ENCODE results near the gene ADI1. TPM values are rescaled to one million over a fixed set of nuclear protein-coding genes. Genes with fewer than 3 reads are reported as not detected.
"Not testable (repeated sequence)": the region's sequence is repeated elsewhere in the genome, so short reads cannot be mapped to it uniquely, and the experiment has no call there.

The ADI1 gene
- total and polyA plus RNA-seq, 12 donors: 49.2 to 204 (median 166) TPM

- Histone ChIP-seq H3K36me3 (peaks cover 0 to 84% (median 14%) of the 10 kb centered on the region in 9 donors), H3K27ac (peak overlapping the region in 2 of 10 donors; percentile 84 to 88), H3K4me1 (peaks cover 14 to 66% (median 34%) of the 10 kb centered on the region in 9 donors), H3K9me3 (no peaks in the 10 kb centered on the region), H3K27me3 (no peaks in the 10 kb centered on the region), H3K4me3 (no peak overlapping the region)
- 90% methylated on average over 30 of the region's 30 CpGs for WGBS, 2 donors
- TF ChIP-seq, protein P1, sequence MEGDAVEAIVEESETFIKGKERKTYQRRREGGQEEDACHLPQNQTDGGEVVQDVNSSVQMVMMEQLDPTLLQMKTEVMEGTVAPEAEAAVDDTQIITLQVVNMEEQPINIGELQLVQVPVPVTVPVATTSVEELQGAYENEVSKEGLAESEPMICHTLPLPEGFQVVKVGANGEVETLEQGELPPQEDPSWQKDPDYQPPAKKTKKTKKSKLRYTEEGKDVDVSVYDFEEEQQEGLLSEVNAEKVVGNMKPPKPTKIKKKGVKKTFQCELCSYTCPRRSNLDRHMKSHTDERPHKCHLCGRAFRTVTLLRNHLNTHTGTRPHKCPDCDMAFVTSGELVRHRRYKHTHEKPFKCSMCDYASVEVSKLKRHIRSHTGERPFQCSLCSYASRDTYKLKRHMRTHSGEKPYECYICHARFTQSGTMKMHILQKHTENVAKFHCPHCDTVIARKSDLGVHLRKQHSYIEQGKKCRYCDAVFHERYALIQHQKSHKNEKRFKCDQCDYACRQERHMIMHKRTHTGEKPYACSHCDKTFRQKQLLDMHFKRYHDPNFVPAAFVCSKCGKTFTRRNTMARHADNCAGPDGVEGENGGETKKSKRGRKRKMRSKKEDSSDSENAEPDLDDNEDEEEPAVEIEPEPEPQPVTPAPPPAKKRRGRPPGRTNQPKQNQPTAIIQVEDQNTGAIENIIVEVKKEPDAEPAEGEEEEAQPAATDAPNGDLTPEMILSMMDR (IDR thresholded peaks at IDR 0.05): no peak
- intact Hi-C loops (cut with DNase I): no loop called here
- ATAC-seq (no peak), DNase-seq (no peak)
Observed at GRCh38 chr2:3457524-3458395, 61.6 kb downstream of the ADI1 start.

DNA sequence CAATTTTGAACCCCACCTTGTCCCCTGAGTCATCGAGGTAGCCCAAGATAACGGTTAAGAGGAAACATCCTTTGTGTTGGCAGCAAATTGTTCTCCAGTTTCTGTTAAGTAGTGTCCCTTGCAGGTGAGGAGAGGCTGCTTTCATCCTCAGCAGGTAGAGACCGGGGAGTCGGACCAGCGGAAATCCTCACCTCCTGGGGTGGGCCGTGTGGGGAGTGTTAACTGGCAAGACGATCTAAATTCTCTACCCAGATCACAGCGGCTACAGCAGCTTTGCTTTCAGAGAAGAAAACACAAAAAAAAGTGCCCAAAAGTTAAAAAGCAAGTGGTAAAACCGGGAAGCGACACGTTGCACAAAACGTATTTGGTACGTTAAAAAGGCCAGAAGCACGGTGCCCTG, 63.2 kb downstream of the ADI1 start:
- peaks cover 0 to 95% (median 14%) of the 10 kb centered on the region in 9 donors for H3K36me3 ChIP-seq
- intact Hi-C loops (cut with DNase I): no loop called here
- TF ChIP-seq, protein P1 (IDR thresholded peaks at IDR 0.05): no peak
- H3K27me3 ChIP-seq: no peaks in the 10 kb centered on the region
- peaks cover 7 to 69% (median 27%) of the 10 kb centered on the region in 9 donors for H3K4me1 ChIP-seq
- H3K9me3 ChIP-seq: no peaks in the 10 kb centered on the region
- ATAC-seq: no peak
- 95% methylated on average over 14 of the region's 14 CpGs for WGBS, 2 donors
- H3K4me3 ChIP-seq: no peak overlapping the region
- DNase-seq: no peak
- no peak overlapping the region for H3K27ac ChIP-seq

DNA sequence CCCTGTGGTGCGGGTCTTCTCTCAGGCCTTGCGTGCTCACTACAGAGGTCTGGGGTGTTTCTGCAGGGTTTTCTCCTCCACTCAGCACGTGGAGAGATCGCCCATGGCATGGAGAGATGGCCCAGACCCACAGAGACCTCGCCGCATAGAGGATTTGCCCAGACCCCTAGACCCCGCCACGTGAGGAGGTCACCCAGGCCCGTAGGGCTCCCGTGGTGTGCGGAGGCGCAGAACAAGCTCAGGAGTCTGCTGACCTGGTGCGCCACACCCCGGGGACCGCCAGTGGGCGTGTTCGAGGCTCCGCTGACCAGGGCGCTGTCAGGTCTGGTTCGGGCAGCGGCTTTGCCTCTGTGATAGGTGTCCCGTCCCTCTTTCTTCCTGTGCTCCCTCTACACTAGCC, 64.5 kb downstream of the ADI1 start:
- Histone ChIP-seq H3K36me3 (peaks cover 0 to 93% (median 14%) of the 10 kb centered on the region in 9 donors), H3K4me3 (no peak overlapping the region), H3K27ac (peak overlapping the region in 2 of 10 donors; percentile 12 to 83), H3K4me1 (peaks cover 5 to 71% (median 17%) of the 10 kb centered on the region in 9 donors), H3K9me3 (no peaks in the 10 kb centered on the region), H3K27me3 (no peaks in the 10 kb centered on the region)
- DNase-seq: no peak
- no peak for ATAC-seq
- intact Hi-C loops (cut with DNase I): no loop called here
- TF ChIP-seq, protein P1 (IDR thresholded peaks at IDR 0.05): no peak
- 97 to 98% methylated on average over 22 of the region's 22 CpGs for WGBS, 2 donors

GRCh38 chr2:3454005-3454404, 65.3 kb downstream of the ADI1 start:
- H3K4me3 ChIP-seq; H3K27me3 ChIP-seq; DNase-seq; ATAC-seq; H3K9me3 ChIP-seq; intact Hi-C loops (cut with DNase I): not testable (repeated sequence)
- 77 to 89% methylated on average over 6 of the region's 6 CpGs for WGBS, 2 donors
- peaks cover 0 to 95% (median 14%) of the 10 kb centered on the region in 9 donors for H3K36me3 ChIP-seq
- H3K4me1 ChIP-seq: peaks cover 2 to 70% (median 13%) of the 10 kb centered on the region in 9 donors
- peak overlapping the region in 7 of 10 donors; percentile 3 to 83 (median 19) for H3K27ac ChIP-seq
